ENCODE measurements around the gene DIRAS1. TPM values are rescaled to one million over a fixed set of nuclear protein-coding genes. Genes with fewer than 3 reads are reported as not detected.
"Not testable (repeated sequence)": the region's sequence is repeated elsewhere in the genome, so short reads cannot be mapped to it uniquely, and the experiment has no call there.

The DIRAS1 gene
- total RNA-seq, 1 donor from 2014 or later = 0.23 TPM

GRCh38 chr19:2679439-2679838 is 41.7 kb downstream of the DIRAS1 start:
- intact Hi-C loops (cut with micrococcal nuclease) = no loop called here

- intact Hi-C loops (cut with micrococcal nuclease) = not testable (repeated sequence)
Measured at GRCh38 chr19:2678948-2679347, 42.2 kb downstream of the DIRAS1 start.

- intact Hi-C loops (cut with micrococcal nuclease) = no loop called here
Measured at GRCh38 chr19:2678044-2678671, 43.0 kb downstream of the DIRAS1 start.

GRCh38 chr19:2676823-2677222 is 44.3 kb downstream of the DIRAS1 start:
- intact Hi-C loops (cut with micrococcal nuclease) = no loop called here

- intact Hi-C loops (cut with micrococcal nuclease) = no loop called here
Measured at GRCh38 chr19:2675892-2676291, 45.3 kb downstream of the DIRAS1 start.

- intact Hi-C loops (cut with micrococcal nuclease) = no loop called here
Measured at GRCh38 chr19:2670217-2670616, 51.0 kb downstream of the DIRAS1 start.

DNA sequence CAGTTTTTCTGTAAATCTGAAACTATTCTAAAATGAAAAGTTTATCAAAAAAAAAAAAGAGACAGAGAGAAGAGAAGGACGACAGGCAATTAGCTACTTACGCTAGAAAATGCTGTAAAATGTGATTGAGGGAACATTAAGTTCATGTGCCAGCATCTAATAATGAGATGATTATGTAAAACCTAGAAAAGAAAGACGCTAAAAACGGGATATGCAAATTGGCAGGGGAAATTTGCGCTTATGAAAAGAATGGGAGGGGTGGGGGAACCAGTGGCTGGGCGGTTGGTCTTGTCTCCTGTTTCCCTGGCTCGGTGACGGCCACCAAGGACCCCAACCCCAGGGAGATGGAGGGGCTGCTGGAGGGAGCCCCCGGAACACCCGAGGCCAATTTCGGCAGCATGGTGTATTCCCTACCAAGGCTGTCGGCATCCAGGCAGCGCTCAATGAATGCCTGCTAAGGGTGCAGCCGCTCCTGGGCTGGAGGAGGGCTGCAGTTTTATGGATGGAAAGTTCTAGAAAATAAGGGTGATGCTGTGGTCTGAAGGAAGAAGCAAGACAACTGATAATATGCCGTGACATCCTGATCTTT is 52.9 kb downstream of the DIRAS1 start:
- intact Hi-C loops (cut with micrococcal nuclease) = no loop called here

DNA sequence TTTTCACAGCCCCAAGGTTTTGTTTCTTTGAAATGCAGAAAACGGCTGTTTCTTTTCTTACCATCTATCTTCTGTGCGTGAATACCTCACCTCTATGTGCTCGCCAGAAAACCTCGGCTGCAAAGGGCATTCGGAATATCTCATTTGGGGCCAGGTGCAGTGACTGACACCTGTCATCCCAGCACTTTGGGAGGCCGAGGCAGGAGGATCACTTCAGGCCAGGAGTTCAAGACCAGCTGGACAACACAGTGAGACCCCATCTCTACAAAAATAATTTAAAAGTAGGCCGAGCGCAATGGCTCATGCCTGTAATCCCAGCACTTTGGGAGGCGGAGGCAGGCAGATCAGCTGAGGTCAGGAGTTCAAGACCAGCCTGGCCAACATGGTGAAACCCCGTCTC is 53.8 kb downstream of the DIRAS1 start:
- intact Hi-C loops (cut with micrococcal nuclease) = not testable (repeated sequence)

DNA sequence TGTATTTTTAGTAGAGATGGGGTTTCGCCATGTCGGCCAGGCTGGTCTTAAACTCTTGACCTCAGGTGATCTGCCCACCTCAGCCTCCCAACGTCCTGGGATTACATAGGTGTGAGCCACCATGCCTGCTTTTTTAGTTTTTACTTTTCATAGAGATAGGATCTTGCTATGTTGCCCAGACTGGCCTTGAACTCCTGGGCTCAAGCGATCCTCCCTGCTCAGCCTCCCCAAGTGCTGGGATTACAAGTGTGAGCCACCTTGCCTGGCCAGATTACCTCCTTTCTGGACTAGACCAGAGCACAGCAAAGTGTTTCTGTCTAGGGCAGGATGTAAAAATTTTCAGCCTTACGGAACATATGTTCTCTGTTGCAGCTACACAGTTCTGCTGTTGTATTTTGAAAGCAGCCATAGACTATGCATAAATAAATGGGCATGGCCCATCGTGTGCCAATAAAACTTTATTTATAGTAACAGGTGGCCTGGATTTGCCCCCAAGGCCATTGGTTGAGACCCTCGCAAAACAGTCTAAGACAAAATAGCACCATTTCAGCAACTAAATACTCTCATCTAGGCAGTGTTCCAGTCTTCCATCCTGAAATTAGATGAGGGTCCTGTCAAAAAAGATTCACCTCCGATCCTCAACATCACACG is 54.7 kb downstream of the DIRAS1 start:
- intact Hi-C loops (cut with micrococcal nuclease) = no loop called here

DNA sequence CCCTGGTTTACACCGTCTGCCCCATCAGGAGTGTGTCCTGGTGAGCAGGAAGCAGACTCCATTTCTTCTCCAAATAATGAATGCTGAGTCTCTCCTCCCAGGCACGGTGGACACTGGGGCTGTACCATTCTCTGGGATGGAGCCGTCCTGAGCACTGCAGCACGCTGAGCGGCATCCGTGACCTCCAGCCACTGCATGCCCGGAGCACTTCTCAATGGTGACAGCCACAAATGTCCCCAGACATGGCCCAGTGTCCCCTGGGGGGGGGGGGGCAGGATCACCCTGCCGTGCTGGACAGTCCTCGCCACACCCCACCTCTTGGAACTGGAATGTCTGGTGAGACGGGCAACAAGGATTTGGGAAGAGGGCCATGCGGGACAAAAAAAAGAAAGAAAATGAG is 56.1 kb downstream of the DIRAS1 start:
- intact Hi-C loops (cut with micrococcal nuclease) = no loop called here

Other genes starting within 250 kb of the DIRAS1 start
- 38.8 and 40.1 TPM in 2 replicates for gene GADD45B, start 245.2 kb downstream of the DIRAS1 start, total RNA-seq
- gene GNG7, start 18.7 kb downstream of the DIRAS1 start, total RNA-seq = 0.11 and 0.14 TPM in 2 replicates
- 30.9 and 31.2 TPM in 2 replicates for gene SLC39A3, start 18.6 kb upstream of the DIRAS1 start, total RNA-seq
- 48.1 and 50.1 TPM in 2 replicates for gene SGTA, start 61.9 kb upstream of the DIRAS1 start, total RNA-seq
- gene THOP1, start 64.1 kb upstream of the DIRAS1 start, total RNA-seq = 113 and 115 TPM in 2 replicates
- gene ZNF554, start 98.5 kb upstream of the DIRAS1 start, total RNA-seq = 2.9 and 3.4 TPM in 2 replicates
- gene ZNF555, start 120.1 kb upstream of the DIRAS1 start, total RNA-seq = 0.70 and 1.2 TPM in 2 replicates
- not detected in 2 replicates for gene ZNF556, start 146.0 kb upstream of the DIRAS1 start, total RNA-seq
- gene ZNF57, start 179.6 kb upstream of the DIRAS1 start, total RNA-seq = 2.7 and 3.9 TPM in 2 replicates
- 4.2 and 4.3 TPM in 2 replicates for gene ZNF77, start 223.6 kb upstream of the DIRAS1 start, total RNA-seq